HT1080 (cell line): ENCODE measurements around the gene XRRA1. TPM values are rescaled to one million over a fixed set of nuclear protein-coding genes. Genes with fewer than 3 reads are reported as not detected.
"Not testable (repeated sequence)": the region's sequence is repeated elsewhere in the genome, so short reads cannot be mapped to it uniquely, and the experiment has no call there.

Source experiments
- DNase-seq: peaks from one replicate; pipeline ENCODE4 v3.0.0-alpha.2; 2015; ENCODE audit warnings: low read depth
- polyA plus RNA-seq, 2 experiments: library from polyadenylated mRNA; depleted of rRNA; stranded (reverse); fragments of >200 nt; gene quantifications; 2 replicates each; pipeline ENCODE4 v1.2.3, GENCODE V29; 2015
- total RNA-seq: library from RNA; depleted of rRNA; stranded (reverse); fragments of >200 nt; shearing (Covaris generic); gene quantifications from 2 replicates; pipeline ENCODE4 v1.2.3, GENCODE V29; 2014; rRNA removed

XRRA1 gene
- 7.4 and 7.9 TPM in 2 replicates for total RNA-seq
- 6.9 and 9.6 TPM in 2 replicates for polyA plus RNA-seq (2015; cell fraction: cytosol; rRNA removed)
- polyA plus RNA-seq (2015; cell fraction: nucleus; rRNA removed) = 8.9 and 11.4 TPM in 2 replicates

- peak; percentile 98 for DNase-seq
These were observed at the start of gene XRRA1, which contains the start of gene SPCS2 for GRCh38 chr11:74948898-74949752. TSS of gene XRRA1 (minus strand) at chr11:74949091. CDS start at chr11:74940878, 8,213 bp downstream. TSS of gene SPCS2 (plus strand) at chr11:74949266. CDS start at chr11:74949286, 20 bp downstream.

GRCh38 chr11:74992852-74993251, 44.0 kb upstream of the XRRA1 start:
- no peak for DNase-seq

DNA sequence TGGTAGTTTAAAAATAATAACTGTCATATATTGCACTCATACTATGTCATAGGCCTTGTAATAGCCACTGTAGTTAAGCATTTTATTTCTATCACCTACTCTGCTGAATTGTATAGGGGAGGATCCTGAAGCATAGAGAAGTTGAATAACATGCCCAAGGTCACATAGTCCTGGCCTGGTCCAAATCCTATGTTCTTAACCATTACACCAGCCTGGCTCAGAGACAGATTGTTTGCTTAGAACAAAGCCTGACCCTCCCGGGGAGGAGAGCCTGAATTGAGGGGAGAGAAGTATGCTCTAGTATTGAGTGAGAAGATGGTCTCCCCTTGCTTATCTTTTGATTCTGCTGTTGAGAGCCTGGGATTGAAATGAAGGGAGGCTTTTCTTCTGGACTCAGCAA, 42.0 kb upstream of the XRRA1 start:
- DNase-seq = no peak

GRCh38 chr11:74990150-74990549, 41.3 kb upstream of the XRRA1 start:
- not testable (repeated sequence) for DNase-seq

DNA sequence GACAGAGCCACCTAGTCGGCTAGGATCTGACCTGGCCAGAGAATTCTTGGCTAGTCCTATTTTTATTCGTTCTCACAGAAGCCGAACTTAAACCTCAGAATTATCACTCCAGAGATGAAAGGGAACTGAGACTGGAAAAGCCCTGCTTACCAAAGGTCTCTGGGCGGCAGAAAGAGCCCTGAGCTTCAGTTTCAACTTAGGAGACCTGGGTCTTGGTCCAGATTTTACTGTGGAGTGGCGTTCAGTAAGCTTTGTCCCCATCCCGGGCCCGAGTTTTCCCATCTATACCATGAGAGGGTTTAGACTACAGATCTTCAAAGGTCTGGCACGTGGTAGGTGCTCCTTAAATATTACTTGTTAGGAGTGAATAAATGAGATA, 40.4 kb upstream of the XRRA1 start:
- DNase-seq = peak; percentile 8

GRCh38 chr11:74988541-74989259, 39.8 kb upstream of the XRRA1 start, which contains the start of gene NEU3:
TSS of gene NEU3 (plus strand) at chr11:74988933. CDS start at chr11:74989061, 128 bp downstream.
- peak; percentile 84 for DNase-seq

DNA sequence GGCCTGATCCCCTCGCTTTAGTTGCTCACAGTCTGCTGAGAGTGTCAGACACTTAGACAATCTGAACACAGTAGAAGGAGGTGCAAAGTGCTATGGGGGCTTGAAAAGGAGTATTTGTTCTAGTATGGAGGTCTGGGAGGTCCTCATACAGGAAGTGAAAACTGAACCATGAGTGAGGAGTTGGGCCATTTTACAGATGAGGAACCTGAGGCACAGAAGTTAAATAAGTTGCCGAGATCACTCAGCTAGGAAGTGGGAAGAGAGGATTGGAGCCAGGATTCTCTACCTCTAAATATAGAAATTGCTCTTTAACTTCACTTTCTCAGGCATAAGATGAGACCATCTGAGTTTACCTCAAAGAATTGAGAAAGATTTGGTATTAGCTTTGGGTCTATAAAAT, 35.8 kb upstream of the XRRA1 start:
- DNase-seq = no peak

- DNase-seq = no peak
These were observed 35.2 kb upstream of the XRRA1 start for GRCh38 chr11:74984070-74984469.

GRCh38 chr11:74981888-74982287, 33.0 kb upstream of the XRRA1 start:
- no peak for DNase-seq

GRCh38 chr11:74980634-74981033, 31.7 kb upstream of the XRRA1 start:
- DNase-seq = no peak

- DNase-seq = no peak
These were observed 29.1 kb upstream of the XRRA1 start for GRCh38 chr11:74978041-74978440.

DNA sequence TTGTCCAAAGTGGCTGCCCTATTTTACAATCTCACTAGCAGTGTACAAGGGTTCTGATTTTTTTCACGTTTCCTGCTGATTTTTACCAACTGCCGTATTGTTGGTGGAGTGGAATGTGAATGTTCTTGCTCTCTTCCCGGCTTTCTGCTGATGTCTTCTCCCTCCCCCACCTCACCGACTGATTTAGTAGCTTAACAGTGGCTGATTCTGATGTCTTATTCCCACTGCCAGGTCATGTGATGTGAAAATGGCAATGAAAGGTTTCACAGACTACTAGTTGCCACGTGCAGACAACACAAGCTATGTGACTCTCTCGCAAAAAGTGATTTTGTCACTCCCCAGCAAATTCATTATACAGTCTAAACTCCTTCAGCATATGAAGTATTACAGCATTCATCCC, 22.5 kb upstream of the XRRA1 start:
- DNase-seq = no peak

- DNase-seq = no peak
These were observed 22.0 kb upstream of the XRRA1 start for GRCh38 chr11:74970852-74971395.

GRCh38 chr11:74966651-74967050, 17.8 kb upstream of the XRRA1 start:
- peak; percentile 86 for DNase-seq

DNA sequence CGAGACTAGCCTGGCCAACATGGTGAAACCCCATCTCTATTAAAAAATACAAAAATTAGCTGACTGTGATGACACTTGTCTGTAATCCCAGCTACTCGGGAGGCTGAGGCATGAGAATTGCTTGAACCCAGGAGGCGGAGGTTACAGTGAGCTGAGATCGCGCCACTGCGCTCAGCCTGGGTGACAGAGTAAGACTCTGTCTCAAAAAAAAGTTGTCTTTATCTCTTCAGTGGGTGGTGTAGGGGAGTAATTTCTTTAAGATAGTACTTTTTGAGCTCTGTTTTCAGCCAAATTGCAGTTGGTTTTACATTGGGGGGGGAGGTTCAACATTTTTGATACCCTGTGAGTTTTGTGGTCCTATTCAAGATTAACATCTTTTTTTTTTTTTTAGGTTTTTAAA, 11.2 kb upstream of the XRRA1 start:
- not testable (repeated sequence) for DNase-seq

DNA sequence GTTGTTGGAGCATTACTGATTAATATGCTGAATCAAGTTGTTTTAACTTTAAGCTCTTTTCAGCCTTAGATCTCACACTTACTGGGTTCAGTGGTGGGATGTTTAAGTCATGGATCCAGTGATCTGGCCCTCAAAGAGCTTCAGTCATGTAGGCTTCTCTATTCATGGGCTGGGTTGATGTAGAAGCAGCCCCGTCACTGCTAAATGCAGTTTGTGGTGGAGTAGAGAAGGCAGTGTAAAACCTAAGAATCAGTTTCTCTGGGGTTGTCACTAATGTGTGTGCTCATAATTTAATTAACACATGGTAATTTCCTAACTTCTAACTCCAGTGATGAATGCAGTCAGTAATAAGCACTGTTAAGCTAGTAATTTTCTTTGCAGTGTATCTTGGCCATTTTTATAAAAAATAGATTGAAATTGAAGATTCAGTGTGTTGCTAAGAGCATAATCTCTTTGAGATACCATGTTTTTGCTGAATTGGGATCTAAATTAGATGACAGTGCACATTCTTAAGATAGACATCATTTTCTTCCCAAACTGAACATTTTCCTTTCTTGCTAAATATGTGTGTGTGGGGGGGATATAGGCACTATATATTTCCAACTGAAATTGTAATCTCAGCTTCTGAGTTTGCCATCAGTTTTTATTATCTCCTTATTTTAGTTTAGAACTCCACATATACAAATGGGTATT, 9.2 kb upstream of the XRRA1 start:
- no peak for DNase-seq

- no peak for DNase-seq
These were observed 7.6 kb upstream of the XRRA1 start for GRCh38 chr11:74956397-74957015.

GRCh38 chr11:74954199-74954598, 5.3 kb upstream of the XRRA1 start:
- no peak for DNase-seq

GRCh38 chr11:74953451-74953850, 4.6 kb upstream of the XRRA1 start:
- no peak for DNase-seq

- DNase-seq = no peak
These were observed 3.9 kb upstream of the XRRA1 start for GRCh38 chr11:74952752-74953151.

GRCh38 chr11:74951226-74951625, 2.3 kb upstream of the XRRA1 start:
- no peak for DNase-seq
